WI38 (cell line): ENCODE results near the gene FGD4.

Experiments
- H3K4me3 ChIP-seq: 2 replicates; pipeline ENCODE4 v1.5.1; 2011; ENCODE audit warnings: low read depth, mild to moderate bottlenecking, control low read depth, low read length
- TF ChIP-seq, protein P1 (sequence below): IDR thresholded peaks from 2 replicates; pipeline ENCODE4 v1.5.1; 2012; ENCODE audit warnings: low read depth, mild to moderate bottlenecking, control low read depth, low read length

The FGD4 gene

DNA sequence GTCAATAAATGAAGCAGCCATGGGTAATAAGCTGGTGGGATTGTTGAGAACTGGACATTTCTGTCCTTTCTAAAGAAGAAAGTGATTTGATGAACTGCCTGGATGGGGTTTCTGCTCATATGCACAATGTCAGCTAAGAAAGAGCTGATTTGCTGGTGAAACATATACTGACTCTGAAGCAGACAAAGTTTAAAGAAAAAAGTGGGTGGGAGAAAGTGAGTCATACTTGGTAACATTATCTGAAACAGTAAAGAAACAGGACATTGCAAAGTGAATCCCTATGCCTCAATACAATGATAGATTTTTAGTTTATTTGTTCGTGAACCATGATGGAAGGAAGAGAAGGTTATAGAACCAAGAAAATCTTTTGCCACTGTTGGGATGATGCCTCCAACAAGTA lies 184.2 kb downstream of the FGD4 start:
- TF ChIP-seq, protein P1, sequence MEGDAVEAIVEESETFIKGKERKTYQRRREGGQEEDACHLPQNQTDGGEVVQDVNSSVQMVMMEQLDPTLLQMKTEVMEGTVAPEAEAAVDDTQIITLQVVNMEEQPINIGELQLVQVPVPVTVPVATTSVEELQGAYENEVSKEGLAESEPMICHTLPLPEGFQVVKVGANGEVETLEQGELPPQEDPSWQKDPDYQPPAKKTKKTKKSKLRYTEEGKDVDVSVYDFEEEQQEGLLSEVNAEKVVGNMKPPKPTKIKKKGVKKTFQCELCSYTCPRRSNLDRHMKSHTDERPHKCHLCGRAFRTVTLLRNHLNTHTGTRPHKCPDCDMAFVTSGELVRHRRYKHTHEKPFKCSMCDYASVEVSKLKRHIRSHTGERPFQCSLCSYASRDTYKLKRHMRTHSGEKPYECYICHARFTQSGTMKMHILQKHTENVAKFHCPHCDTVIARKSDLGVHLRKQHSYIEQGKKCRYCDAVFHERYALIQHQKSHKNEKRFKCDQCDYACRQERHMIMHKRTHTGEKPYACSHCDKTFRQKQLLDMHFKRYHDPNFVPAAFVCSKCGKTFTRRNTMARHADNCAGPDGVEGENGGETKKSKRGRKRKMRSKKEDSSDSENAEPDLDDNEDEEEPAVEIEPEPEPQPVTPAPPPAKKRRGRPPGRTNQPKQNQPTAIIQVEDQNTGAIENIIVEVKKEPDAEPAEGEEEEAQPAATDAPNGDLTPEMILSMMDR, result no peak

DNA sequence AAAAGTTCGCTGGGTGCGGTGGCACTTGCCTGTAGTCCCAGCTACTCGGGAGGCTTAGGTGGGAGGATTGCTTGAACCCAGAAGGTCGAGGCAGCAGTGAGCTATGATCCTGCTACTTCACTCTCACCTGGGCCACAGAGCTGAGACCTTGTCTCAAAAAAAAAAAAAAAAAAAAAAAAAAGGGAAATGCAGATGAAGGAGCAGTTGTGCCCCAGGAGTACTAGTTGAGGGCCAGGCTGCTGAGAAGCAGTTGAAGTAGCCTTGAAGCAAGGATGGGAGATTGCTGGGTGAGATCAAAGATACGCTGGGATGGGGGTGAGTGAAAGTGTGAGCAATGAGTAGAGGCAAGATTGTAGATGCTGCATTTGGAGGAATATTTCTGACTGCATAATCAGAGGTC lies 186.3 kb downstream of the FGD4 start:
- TF ChIP-seq, protein P1, result no peak
- no peak overlapping the region for H3K4me3 ChIP-seq

More for the DNA sequence above, 184.2 kb downstream of the FGD4 start:
- H3K4me3 ChIP-seq, result no peak overlapping the region

DNA sequence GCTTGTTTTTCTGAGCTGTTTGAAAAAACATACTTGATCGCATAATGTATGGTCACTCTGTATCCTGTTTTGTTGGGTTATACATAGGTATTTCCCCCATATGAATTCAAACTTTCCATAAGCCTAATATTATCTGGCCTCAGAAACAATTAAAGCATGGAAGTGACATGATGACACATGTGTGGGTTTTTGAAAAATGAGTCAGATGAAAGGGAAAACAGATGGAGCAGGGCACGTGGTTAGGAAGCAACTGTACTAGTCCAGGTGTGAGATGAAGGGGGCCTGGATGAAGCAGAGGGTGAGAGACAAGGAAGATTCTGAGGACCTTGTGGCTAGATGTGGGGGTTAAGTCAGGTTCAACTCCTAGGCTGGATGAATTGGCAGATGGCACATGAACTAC lies 187.0 kb downstream of the FGD4 start:
- no peak overlapping the region for H3K4me3 ChIP-seq
- TF ChIP-seq, protein P1, result no peak

DNA sequence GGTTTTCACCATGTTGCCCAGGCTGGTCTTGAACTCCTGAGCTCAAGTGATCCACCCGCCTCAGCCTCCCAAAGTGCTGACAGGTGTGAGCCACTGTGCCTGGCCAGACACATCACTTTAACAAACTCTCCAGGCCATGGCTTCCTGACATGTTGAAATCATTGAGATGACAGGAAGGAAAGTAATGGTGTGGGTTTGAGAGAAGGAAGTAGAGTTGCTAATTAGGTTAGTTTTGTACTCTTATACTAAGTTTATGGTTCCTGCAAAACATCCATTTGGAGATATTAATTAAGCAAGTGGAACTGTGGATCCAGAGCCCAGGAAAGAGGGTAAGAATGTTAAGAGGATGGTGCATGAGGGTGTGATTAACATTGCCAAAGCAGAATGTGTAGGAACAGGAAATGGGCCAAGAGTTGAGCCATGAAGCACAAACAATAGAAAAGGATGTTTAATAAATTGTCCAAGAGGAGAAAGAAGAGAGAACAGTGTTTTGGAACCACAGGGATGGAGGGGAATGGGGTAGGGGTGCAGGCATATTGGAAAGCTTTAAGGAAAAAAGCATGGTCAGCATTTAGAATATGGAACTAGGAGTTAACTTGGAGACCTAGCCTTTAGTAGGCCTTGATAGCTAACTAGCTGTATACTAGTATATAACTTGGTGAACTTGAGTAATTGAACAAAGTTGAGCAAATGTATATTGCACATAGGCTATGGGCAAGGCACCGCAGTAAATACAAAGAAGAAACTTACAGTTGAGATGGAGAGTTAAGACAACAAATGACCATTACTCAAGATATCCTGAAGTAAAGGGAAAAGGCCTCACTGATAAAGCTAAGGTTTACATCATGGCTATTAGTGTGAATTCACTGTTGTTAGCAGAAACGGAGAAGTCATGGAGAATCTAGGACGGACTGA lies 188.5 kb downstream of the FGD4 start:
- no peak overlapping the region for H3K4me3 ChIP-seq
- TF ChIP-seq, protein P1, result no peak

DNA sequence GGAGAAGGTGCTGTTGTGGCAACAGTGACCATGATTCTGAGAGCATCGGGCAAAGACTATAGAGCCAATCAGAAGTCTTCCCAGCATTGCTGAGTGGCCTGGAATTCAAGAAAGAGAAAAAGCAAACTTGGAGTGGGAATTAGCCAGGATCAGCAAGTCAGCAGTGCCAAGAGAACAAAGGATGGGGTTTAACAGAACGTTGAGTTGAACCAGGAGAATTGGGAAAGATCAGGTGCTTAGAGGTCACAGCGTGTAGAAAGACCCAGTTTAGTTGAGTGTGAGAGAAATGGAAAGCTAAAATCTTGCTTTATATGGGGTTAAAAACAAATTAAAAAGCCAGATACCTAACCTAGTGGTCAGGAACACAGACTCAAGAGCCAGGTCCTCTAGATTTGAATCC lies 189.2 kb downstream of the FGD4 start:
- TF ChIP-seq, protein P1, result no peak
- H3K4me3 ChIP-seq, result no peak overlapping the region

DNA sequence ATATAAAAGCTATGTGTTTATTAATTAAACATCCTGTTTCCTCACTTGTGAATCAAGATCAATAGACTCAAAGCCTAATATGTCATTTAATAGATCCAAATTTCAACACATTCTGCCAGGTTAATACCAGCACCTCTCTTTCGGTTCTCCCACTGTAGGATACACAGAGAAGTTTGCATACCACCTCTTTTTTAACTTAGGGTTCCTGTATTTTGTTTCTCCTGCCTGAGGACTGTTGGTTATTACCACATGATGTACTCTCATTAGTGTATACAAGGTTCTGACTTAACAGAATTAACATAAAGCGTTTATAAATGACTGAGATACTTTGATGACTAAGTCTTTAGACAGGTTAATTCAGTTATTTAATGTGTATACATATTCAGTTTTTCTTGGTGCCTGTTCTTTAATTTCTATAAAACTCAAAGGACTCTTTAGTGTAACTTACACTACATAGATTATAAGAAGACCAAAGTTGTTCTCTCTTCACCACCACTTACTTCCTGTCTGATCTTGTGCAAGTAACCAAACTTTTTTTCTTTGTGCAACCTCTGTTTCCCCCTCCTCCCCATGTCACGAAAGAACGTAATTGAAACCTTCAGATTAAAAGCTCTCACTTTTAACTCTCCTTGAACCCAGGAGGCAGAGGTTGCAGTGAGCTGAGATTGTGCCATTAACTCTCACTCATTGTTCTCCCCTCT lies 190.0 kb downstream of the FGD4 start:
- TF ChIP-seq, protein P1, result no peak
- no peak overlapping the region for H3K4me3 ChIP-seq

DNA sequence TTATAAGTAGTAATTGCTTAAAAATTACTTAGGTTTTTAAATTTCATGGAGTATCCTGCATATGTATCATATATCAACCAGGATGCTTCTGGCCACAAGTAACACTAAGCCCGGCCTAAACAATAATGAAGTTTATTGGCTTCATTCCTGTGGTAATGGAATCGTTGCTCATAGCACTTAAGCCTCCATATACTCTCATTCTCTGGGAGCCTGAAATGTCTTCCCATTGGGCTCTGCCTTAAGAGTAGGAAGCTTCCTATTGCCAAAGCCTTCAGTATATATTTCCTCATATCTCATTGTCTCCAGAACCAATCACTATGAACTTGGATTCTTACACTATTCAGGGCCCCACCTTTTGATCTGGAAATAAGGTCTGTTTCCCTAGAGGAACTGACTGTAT lies 195.9 kb downstream of the FGD4 start:
- TF ChIP-seq, protein P1, result no peak
- H3K4me3 ChIP-seq, result no peak overlapping the region
